ENCODE data around the gene FER1L5.
"Not testable (repeated sequence)": the region's sequence is repeated elsewhere in the genome, so short reads cannot be mapped to it uniquely, and the experiment has no call there.

FER1L5 gene

GRCh38 chr2:96636551-96637171, 5.9 kb upstream of the FER1L5 start:
- no peak for DNase-seq (ENCODE audit: low spot score)

GRCh38 chr2:96637385-96638143, 5.0 kb upstream of the FER1L5 start:
- DNase-seq (ENCODE audit: low spot score): peak; percentile 76

DNA sequence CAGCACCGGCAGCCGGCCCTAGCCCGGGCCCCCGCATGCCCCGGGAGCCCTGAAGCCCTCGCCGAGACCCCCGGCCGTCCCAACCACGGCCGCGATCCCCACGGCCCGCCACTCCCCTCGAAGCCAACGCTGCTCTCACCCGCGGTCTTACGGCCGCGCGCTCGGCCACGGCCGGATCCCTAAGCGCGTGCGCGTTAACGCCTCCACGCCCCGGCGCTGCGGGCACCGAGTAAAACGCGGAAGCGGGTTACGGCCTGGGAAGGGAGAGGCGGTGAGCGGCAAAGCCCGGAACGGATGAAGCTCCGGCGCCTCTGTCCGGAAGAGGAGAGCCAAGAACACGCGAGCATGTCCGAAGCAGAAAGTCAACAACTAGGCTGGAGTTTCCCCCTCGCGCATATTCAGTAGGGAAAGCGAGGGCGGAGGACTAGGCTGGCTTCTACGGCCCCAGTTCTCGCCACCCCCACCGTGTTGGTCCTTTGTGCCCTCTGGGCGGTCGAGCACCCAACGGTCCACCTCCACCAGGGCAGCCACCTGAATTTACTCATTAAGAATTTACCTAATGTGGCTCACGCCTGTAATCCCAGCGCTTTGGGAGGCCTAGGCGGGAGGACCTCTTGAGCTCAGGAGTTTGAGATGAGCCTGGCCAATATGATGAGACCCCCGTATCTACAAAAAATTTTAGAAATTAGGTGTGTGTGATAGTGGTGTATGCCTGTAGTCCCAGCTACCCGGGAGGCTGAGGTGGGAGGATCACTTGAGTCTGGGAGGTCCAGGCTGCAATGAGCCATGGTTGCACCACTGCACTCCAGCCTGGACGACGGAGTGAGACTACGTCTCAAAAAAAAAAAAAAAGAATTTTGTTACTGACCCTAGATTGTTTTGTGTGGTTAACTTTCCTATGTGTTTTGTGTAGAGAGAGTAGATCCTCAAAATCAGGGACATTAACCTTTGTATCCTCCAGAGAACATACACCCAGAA, 4.1 kb upstream of the FER1L5 start, which contains the start of gene KANSL3:
Gene KANSL3 (minus strand): TSS at position 169 of the 978 bp plus-strand sequence. CDS start 1,177 bp downstream, outside the sequence.
- peak; percentile 93 for DNase-seq (ENCODE audit: low spot score)

DNA sequence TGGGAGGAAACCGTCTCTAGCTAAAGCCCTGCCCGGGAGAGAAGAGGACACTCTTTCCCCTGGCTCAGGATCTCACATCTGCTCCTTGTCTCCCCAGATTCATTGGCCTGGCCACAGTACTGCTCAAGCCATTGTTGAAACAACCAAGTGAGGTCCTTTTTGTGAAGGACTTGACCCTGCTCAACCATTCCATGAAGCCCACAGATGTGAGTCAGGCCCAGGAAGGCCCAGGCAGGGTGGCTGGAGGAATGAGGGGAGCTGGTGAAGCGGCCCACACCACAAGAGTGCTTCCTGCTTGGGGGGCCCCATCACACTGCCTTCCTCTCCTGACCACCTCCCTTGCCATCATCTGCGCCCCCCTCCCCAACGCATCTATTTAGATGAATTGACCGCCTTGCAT, 5.1 kb downstream of the FER1L5 start:
- DNase-seq (ENCODE audit: low spot score): no peak

- DNase-seq (ENCODE audit: low spot score): no peak
Measured at GRCh38 chr2:96648306-96648930, 5.9 kb downstream of the FER1L5 start.

- no peak for DNase-seq (ENCODE audit: low spot score)
Measured at GRCh38 chr2:96649342-96649741, 6.8 kb downstream of the FER1L5 start.

GRCh38 chr2:96651793-96652192, 9.2 kb downstream of the FER1L5 start:
- DNase-seq (ENCODE audit: low spot score): no peak

DNA sequence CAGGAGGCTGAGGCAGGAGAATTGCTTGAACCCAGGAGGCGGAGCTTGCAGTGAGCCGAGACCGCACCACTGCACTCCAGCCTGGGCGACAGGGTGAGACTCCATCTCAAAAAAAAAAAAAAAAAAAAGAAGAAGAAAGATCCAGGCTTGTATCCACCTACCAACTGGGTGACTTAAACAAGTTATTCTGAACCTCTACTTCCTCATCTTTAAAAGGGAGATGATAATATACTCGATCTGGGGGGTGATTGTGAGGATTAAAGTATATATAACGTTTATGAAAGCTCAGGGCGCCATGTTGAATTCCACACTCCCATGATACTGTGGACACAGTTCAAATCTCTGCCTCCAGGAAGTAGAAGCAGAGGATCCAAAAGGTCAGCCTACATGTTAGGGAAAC, 12.2 kb downstream of the FER1L5 start:
- DNase-seq (ENCODE audit: low spot score): not testable (repeated sequence)

DNA sequence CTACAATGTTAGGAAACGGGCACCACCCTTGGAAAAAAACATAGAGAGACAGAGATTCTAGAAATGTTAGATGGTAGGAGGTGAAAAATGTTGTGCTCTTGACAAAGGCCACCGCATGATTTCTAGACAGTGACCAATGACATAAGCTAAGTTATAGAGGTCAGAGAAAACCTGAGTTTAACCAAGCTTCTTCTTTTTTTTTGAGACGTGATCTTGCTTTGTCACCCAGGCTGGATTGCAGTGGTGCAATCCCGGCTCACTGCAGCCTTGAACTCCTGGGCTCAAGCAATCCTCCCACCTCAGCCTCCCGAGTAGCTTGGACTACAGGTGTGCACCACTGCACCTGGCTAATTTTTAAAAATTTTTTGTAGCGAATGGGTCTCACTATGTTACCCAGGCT, 13.0 kb downstream of the FER1L5 start:
- no peak for DNase-seq (ENCODE audit: low spot score)

GRCh38 chr2:96656540-96656939, 14.0 kb downstream of the FER1L5 start:
- no peak for DNase-seq (ENCODE audit: low spot score)

DNA sequence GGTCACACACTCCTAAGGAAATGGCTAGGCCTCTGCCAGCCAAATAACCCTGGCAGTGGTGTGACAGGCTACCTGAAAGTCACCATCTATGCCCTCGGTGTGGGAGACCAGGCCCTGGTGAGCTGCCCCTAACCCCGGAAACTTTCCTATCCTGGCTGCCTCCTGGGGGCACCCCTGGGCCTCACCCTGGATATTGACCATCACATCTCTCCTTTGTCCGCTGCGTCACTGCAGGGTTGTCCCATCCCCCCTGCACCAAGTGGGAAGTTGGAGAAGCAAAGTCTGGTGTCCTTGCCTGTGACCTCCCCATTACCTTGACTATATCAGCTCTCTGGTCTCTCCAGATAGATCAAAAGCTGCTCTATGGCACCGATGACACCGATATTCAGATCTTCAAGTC, 18.8 kb downstream of the FER1L5 start:
- no peak for DNase-seq (ENCODE audit: low spot score)

DNA sequence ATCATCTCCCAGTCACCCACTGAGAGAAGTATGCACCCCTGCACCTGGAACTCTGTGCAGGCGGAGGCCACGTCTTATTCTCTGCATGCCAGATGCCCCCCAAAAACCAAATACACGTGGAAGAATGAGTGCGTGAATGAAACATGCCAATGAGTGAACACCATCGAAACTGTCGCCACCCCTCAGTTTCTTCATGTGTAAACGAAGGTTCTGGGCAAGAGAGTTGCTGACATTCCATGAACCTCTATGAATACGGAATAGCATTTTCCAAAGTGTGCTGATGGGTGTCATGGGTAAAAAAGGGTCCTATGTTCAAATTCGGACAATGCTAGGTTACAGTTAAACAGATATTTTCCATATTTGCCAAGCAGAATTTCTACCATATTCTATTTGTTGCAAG, 19.8 kb downstream of the FER1L5 start:
- no peak for DNase-seq (ENCODE audit: low spot score)

- DNase-seq (ENCODE audit: low spot score): no peak
Measured at GRCh38 chr2:96663177-96663576, 20.6 kb downstream of the FER1L5 start.

DNA sequence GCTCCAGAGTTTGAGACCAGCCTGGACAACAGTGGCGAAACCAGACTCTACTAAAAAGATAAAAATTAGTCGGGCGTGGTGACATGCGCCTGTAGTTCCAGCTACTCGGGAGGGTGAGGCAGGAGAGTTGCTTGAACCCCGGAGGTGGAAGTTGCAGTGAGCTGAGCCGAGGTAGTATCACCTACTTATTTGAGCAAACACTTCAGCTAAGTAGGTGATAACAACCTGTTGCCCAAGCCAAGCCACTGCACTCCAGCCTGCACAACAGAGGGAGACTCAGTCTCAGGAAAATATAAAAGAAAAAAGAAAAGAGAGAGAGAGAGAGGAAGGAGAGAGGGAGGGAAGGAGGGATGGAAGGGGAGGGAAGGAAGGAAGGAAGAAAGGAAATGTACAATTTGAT, 21.3 kb downstream of the FER1L5 start:
- DNase-seq (ENCODE audit: low spot score): no peak

DNA sequence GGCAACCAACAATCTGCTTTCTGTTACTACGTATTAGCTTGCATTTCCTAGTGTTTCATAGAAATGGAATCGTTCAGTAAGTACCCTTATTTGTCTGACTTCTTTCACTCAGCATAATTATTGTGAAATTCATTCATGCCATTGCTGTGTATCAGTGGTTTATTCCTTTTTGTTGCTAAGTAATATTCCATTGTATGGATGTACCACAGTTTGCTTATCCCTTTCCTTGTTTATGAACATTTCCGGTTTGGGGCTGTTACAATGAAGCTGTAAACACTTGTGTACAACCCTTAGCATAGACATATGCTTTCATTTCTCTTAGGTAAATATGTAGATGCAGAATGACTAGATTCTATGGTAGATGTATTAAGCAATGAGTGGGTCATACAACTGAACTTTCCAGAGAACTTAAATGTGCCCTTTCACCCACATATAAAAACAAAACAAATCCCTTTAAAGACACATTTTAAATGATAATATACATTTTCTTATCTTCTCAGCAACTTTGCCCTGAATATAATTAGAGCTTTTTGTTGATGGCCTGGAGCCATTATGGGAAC, 21.9 kb downstream of the FER1L5 start:
- no peak for DNase-seq (ENCODE audit: low spot score)

DNA sequence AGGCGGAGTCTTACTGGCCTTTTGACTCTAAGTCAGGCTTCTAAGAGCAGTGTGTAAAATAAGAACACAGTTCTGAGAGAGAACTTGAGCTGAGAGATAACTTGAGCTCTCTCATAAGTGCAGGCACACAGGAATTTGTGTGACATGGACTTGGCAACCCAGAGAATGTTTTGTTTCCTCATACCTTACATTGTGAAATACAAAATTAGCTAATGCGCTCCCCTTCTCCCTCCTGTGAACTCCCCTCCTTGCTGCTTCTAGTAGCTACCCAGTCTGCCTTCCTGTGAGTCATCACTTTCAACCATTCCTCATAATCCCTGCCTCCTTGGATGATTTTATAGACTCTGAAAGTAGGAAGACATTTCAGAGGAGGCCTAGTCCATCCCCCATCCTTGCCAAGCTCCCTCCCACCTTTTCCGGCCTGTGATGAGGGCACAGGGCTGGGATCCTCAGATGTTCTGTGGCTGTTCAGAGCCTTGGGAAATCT, 22.6 kb downstream of the FER1L5 start:
- no peak for DNase-seq (ENCODE audit: low spot score)

GRCh38 chr2:96665717-96666116, 23.2 kb downstream of the FER1L5 start:
- DNase-seq (ENCODE audit: low spot score): not testable (repeated sequence)

- DNase-seq (ENCODE audit: low spot score): no peak
Measured at GRCh38 chr2:96668771-96669170, 26.2 kb downstream of the FER1L5 start.

DNA sequence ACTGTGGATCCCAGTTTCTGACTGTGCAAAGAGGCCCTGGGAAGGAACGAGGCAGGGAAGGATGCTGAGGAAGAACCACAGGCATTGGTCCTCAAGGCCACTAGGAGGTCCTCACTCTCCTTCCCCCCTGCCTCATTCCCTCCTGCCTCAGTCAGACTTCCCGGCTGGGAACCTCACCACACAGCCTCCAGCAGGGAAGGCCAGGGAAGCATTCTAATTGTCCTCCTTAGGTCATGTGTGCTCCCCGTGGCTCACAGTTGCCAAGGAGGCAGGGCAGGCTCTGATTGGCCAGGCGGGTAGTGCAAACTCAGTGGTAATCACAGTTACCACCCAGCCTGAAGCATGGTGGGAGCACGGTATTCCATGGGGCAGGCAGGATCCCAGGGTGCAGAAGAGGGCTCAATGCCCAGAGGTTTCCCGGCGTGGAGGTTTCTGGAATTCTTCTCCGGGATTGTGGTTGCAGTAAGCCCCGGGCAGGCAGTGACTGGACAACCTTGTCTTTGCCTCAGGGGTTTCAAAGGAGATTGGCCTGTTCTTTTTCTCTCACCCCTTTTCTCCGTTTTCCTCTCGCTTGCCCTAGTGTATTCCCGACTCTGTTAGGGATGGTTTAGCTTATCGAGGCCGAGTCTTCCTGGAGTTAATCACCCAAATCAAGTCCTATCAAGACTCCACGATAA, 27.1 kb downstream of the FER1L5 start:
- DNase-seq (ENCODE audit: low spot score): no peak

DNA sequence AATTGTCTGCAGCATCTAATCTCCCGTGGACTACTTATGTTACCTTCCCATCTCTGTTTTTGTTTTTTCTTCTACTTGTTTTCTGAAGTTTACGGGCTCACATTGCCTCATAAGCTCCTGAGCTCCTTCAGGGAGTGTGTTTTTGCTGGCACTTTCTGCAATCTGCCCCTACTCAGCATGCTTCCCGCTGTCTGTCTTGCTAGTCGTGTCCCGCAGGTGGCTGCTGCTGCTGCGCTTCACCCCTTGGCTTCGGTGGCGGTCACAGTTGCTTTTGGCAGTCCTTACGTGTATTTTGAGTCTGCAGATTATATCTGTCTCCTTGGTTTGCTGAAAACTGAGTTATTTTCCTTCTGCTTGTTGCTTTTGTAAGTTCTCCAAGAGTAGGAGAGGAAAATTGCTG, 37.3 kb downstream of the FER1L5 start:
- DNase-seq (ENCODE audit: low spot score): no peak

DNA sequence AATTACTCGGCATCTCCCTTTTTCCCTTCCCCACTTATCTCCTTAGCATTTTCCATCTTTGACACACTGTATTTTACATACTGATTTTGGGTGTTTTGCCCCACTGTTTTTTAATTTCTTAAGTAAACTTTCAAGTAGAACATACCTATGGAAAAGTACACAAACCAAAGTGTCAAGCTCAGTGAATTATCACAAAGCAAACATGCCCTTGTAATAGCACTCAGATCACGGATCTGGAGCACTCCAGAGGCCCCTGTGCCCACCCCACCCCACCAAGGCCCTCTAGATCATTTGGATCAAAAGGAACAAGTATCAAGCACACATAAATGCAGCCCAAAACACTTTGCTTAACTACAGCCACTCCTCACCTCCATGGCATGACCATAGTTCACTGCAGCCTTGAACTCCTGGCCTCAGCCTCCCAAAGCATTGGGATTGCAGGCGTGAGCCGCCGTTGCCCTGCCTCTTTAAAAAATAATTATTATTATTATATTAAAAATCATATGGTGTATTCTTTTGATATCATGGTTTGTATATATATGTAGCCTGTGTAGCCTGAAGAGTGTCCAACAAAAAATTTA, 38.1 kb downstream of the FER1L5 start:
- DNase-seq (ENCODE audit: low spot score): no peak

Data from CD4-positive, alpha-beta T cell treated with Interleukin-2 at 100 ng/mL for 4 hours (primary cell).